Body of pancreas (tissue), 4 donors: ENCODE results near the gene FBXO38.

Experiments used
- CTCF ChIP-seq, 7 experiments: fragments of 450-650 bp in 4 of 7; fragments of 200-600 bp in 3 of 7; sonication (generic) in 3 of 7; IDR thresholded peaks; one replicate each; pipeline ENCODE4 v1.5.1; 2016 to 2019; ENCODE audit warnings: antibody characterized with exemption in 7 of 7
- POLR2A ChIP-seq, 3 donors: fragments of 450-650 bp; IDR thresholded peaks; one replicate each; pipeline ENCODE4 v1.6.1; 2016; ENCODE audit warnings: antibody characterized with exemption in 3 of 3, mild to moderate bottlenecking in 2 of 3

GRCh38 chr5:148491793-148492184 lies 108.0 kb downstream of the FBXO38 start:
- TF ChIP-seq CTCF (IDR thresholded peaks at IDR 0.05): no peak
- no peak for TF ChIP-seq POLR2A (IDR thresholded peaks at IDR 0.05)
